Cerebellar nuclear complex (tissue), 1 donor: ENCODE data around the gene ANKFY1.

Source experiments
- DNase-seq, 2 experiments: peaks; one replicate each; lab custom pipeline; 2025; lab: John Stamatoyannopoulos, UW

The ANKFY1 gene

GRCh38 chr17:4179071-4179470 is 84.7 kb downstream of the ANKFY1 start:
- no peak for DNase-seq

GRCh38 chr17:4178651-4179050 is 85.1 kb downstream of the ANKFY1 start:
- no peak for DNase-seq

DNA sequence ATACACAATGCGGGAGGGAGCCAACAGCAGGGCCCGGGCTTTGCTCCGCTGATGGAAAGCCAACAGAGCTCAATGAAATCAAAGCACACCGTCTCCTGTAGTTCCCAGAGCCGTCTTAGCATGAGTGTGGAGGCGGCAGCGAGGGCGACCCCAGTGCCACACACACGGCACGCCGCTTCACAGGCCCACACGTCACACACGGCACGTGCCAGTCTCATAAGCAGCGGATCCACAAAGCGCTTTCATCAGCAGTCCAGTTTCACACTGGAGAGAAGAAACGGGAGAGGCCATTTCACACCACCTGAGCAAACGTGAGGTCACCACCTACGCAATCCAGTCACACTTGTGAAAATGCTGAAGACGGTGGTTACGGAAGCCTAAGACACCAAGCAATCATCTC is 86.0 kb downstream of the ANKFY1 start:
- no peak for DNase-seq

GRCh38 chr17:4176808-4177472 is 86.8 kb downstream of the ANKFY1 start:
- DNase-seq: no peak

DNA sequence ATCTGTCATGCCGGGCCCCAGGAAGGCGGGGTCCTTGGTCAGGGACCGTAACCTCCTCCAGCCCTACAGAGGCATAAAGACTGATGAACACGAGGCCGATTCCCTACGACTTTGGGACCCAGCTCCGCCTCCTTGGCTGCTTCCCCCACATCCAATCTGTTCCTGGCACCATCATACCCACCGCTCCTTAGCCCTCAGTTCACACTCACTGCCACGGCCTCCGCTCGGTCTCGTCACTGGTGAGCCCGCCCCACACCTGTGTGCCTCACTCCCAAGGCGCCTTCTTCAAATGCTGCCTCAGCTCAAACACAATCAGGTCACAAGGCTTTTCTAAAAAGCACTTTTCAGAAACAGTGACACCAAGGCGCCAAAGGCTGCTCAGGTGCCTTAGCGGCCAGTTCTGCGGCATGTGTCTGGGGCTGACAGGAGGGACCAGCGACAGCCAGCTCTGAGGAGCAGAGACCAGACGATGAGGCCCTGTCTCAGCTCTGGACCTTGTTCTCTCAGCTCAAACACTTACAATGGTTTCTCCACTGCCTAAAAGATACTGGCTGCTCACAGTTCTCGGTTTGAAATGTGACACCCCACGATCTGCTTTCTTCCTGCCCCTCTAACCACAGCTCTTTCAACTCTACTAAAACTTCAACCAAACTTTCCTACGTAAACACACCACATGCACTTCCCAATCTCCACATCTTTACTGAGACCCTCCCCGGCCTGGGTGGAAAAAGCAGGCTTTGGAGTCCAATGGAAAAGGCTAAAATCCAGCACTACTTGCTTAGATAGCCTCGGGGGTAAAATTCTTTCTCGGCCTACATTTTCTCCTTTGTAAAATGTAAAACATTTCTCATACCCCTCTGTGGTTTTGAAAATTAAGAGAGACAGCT is 87.6 kb downstream of the ANKFY1 start:
- no peak for DNase-seq

DNA sequence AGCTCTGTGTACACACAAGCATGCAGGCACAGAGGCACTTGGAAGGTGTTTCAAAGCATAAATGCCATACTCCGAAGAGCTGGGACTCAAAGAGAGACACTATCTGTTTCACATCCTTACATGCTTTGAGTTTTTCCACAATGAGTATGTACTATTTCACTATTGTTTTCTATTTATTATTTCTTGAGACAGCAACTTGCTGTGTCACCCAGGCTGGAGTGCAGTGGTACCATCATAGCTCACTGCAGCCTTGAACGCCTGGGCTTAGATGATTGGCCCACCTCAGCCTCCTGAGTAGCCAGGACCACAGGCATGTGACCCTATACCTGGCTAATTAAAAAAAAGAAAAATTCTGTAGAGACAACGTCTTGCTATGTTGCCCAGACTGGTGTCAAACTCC is 89.2 kb downstream of the ANKFY1 start:
- no peak for DNase-seq

DNA sequence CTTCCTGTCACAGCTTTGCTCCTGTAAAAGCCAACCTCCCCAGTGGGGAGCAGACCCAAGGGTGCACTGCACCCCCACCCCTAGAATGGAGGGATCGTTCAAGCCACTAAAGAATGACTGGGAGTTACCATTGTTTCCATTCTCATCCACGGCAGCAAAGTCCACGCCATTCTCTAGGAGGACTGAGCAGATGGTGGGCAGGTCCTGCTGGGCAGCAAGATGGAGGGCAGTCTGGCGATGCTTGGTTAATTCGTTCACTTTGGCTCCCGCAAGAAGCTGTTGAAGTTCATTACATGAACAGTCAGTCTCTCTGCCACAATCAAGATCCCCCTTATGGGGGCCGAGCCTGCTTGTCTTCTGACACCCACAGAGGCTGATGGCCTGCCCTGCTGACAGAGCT is 90.0 kb downstream of the ANKFY1 start:
- peak in 1 of 2 experiments; percentile 6 for DNase-seq

DNA sequence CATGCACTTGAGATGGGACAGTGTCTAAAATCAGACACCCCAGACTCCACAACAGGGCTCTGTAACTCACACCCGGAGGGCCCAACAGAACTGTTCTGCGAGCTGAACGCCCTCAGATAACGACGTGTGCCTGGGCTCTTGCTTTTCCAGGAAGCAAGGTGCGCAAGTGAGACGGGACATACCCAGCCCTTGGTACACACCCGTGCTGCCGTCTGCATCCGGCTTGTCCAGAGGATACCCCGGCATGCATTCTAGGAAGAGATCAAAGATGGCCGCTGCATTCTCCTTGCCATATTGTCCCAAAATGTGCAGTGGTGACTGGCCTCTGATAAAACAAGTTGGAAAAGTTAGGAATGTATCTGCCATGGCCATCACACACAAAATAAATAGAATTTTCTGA is 91.4 kb downstream of the ANKFY1 start:
- no peak for DNase-seq

DNA sequence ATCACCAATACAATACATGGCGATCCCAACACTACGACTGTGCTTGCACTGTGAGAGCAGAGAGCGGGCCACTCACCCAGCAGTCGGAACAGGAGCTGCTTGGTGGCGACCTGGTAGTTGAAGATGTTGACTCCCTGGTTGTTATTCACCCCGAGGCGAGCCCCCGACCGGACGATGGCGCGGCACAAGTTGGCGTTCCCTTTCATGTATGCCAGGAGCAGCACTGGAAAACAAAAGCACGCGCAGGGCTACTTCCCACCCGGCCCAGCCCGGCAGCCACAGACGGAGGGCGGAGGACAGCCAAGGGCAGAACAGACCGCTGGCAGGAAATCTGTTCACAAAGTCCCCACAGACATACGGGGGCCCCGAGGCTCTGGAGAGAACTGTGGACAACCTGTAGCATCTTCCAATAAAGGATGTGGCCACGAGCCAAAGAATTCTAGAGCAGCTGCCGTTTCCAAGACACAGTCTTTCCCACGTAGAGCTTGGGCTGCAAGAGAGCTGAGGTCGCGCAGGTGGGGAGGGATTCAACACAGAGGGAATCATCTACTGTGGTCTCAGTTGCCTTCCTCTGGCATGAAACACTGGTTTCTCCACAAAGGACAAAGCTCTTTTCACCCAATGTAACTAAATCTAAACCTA is 93.0 kb downstream of the ANKFY1 start:
- no peak for DNase-seq

GRCh38 chr17:4167786-4168185 is 96.0 kb downstream of the ANKFY1 start:
- peak in 1 of 2 experiments; percentile 16 for DNase-seq

DNA sequence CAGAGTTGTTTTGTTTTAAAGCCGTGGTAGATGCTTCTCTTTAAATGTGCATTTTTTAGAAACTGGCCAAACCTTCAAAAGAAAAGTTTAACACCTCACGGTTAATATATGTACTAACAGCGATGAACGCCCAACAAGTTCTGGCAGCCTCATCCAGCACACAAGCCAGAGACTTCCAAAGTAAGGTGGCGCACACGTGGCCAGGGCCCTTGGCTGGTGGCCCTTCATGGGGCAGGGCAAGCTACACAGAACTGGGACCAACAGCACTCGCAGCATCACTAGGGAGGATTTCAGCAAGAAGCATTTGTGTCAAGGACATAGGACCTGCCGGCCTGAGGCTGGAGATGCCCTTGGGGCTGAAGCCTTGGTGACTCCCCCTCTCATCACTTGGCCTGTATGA is 97.4 kb downstream of the ANKFY1 start:
- DNase-seq: no peak

- no peak for DNase-seq
Measured at GRCh38 chr17:4165301-4166010, 98.3 kb downstream of the ANKFY1 start.

DNA sequence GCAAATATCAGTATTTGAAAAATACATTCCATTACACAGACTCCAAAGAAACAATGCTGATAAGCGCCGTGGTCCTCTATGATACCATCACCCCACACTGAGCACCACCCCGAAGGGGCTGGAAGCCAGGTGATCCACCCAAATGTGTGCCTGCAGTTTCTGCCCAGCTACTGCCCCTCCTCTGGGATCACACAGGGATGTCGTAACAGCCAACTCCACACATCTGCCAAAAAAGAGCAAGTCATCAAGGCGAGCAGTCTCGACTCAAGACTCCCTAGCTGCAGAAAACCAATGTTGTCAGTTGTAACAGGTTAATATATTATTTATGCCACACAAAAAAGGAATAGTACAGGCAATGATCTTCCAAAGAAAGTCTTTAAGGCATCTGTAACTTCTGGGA is 99.8 kb downstream of the ANKFY1 start:
- no peak for DNase-seq

GRCh38 chr17:4162775-4163466 is 100.9 kb downstream of the ANKFY1 start:
- no peak for DNase-seq

DNA sequence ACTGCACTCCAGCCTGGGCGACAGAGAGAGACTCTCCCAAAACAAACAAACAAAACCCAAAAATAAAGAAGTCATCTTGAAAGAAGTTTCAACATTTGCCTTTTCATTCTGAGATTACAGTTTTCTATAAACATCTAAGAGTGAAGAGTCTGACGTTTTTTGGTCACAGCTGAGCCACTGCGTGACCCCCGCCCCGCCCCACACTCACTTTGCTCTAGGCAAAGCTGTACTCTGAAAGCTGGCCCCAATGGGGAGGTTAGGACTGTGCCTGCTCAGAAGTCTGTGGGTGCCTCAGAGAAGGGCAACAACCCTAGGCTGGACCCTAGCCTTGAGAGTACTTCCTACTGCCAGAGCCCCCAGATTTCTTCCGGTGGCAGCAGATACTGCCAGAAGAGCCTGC is 101.5 kb downstream of the ANKFY1 start:
- DNase-seq: no peak

GRCh38 chr17:4161967-4162305 is 101.8 kb downstream of the ANKFY1 start:
- no peak for DNase-seq

GRCh38 chr17:4161192-4161966 is 102.4 kb downstream of the ANKFY1 start:
- no peak for DNase-seq

GRCh38 chr17:4160294-4160859 is 103.4 kb downstream of the ANKFY1 start:
- no peak for DNase-seq

- DNase-seq: no peak
Measured at GRCh38 chr17:4159761-4160160, 104.0 kb downstream of the ANKFY1 start.

DNA sequence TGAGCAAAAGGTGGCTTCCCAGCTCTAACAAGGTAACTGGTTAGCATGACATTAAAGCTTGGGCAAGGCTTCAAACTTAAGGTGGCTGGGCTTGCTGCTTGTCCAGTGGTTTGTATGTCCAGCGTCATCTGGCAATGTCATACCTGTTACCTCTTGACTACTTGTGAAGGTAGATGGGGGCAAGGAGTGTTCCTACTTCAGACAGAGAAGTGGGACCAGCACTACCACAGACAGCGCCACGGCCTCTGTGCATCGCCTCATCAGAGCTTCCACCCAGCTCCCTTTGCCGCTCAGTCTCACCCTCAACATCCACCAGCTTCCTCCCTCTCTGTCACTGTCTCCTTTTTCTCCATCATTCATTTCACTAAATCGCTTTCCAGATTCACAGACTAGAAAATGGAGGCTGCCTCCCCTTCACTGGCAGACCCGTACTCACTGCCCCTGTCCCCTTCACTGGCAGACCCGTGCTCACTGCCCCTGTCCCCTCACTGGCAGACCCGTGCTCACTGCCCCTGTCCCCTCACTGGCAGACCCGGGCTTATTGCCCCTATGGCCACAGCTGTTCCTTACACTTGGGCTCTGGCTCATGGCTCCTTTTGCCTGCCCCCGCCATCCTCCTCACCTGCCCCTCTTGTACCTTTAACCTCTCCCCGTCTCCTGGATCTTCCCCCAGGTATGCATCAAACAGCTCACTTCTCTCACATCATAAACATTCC is 106.0 kb downstream of the ANKFY1 start:
- no peak for DNase-seq
